IMR-90 (cell line): Measurements from ENCODE around the gene KCNQ1.

Experiments used
- CHD1 ChIP-seq: IDR thresholded peaks from 2 replicates; pipeline ENCODE4 v1.6.1; 2012; ENCODE audit warnings: low read depth, low read length, improper control_type of control experiment
- CTCF ChIP-seq: conservative IDR thresholded peaks from 2 replicates; pipeline ENCODE4 v1.5.1; 2012; ENCODE audit warnings: mild to moderate bottlenecking, low read depth, low read length, improper control_type of control experiment
- FOS ChIP-seq: fragments of 150-350 bp; IDR thresholded peaks from 2 replicates; pipeline ENCODE4 v1.6.1; 2016; ENCODE audit warnings: low read depth, low read length
- MAFK ChIP-seq: IDR thresholded peaks from 2 replicates; pipeline ENCODE4 v1.6.1; 2012; ENCODE audit warnings: low read depth, low read length, improper control_type of control experiment
- POLR2A ChIP-seq: IDR thresholded peaks from 2 replicates; pipeline ENCODE4 v1.6.1; 2012; ENCODE audit warnings: mild to moderate bottlenecking, low read depth, low read length
- RAD21 ChIP-seq: IDR thresholded peaks from 2 replicates; pipeline ENCODE4 v1.6.1; 2012; ENCODE audit warnings: low read length, improper control_type of control experiment
- RFX5 ChIP-seq: IDR thresholded peaks from 2 replicates; pipeline ENCODE4 v1.8.0; 2012; ENCODE audit warnings: low read depth, mild to moderate bottlenecking, low read length, moderate library complexity

- TF ChIP-seq RFX5 (no peak), CTCF (no peak), POLR2A (no peak), CHD1 (no peak), RAD21 (peak; percentile 32), FOS (no peak), MAFK (no peak)
Measured at GRCh38 chr11:2533587-2534133, 88.9 kb downstream of the KCNQ1 start.
